Hippocampal formation (tissue), 2 donors: ENCODE measurements around the gene RNF207.

Source experiments
- DNase-seq, 2 donors: peaks; one replicate each; lab custom pipeline; 2025; lab: John Stamatoyannopoulos, UW

The RNF207 gene

GRCh38 chr1:6269720-6270400 is 63.9 kb downstream of the RNF207 start:
- DNase-seq: no peak

GRCh38 chr1:6270401-6270800 is 64.5 kb downstream of the RNF207 start:
- no peak for DNase-seq
